ENCODE data around the gene EPHA3. TPM values are rescaled to one million over a fixed set of nuclear protein-coding genes. Genes with fewer than 3 reads are reported as not detected.

Gene EPHA3
- total and polyA plus RNA-seq, 2 of the 4 experiments (the other 2 are of a cell fraction): 0.10 to 0.18 TPM

DNA sequence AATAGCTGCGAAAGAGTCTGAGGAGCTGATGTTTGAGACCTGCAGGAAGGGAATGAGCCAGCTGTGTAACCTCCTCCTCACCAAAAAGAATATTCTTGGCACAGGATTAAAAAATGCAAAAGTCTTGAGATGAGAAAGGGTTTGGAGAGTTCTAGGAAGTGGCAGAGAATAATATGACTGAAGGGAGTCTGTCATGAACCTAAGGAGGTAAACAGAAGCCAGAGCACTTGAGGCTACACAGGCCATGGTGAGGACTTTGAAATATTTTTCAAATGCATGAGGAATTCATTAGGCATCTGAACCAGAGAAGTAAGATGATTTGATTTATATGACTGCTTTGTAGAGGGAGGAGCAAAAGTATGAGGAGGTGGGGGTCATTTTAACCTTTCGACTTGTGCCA is 347.8 kb downstream of the EPHA3 start:
- Histone ChIP-seq H3K18ac (ENCODE audit: low read depth, low read length) (no peak overlapping the region), H3K79me1 (ENCODE audit: low read depth in 1 of 2, low read length in 2 of 2) (no peaks in the 10 kb centered on the region), H4K20me1 (ENCODE audit: insufficient read depth, low read length) (no peaks in the 10 kb centered on the region), H2BK15ac (ENCODE audit: low read depth, low read length) (no peak overlapping the region), H3K4me3 (ENCODE audit: insufficient read depth, low read depth, low read length) (no peak overlapping the region), H3K4me1 (ENCODE audit: control insufficient read depth, insufficient read depth, low read length) (no peaks in the 10 kb centered on the region), H2AFZ (replicated peaks; ENCODE audit: low read length, poor library complexity) (no peak overlapping the region), H2AK5ac (ENCODE audit: low read depth, low read length) (no peak overlapping the region), H3K36me3 (ENCODE audit: control insufficient read depth, insufficient read depth, low read length) (no peaks in the 10 kb centered on the region), H3K9me1 (ENCODE audit: insufficient read depth, low read length) (no peaks in the 10 kb centered on the region), H2BK120ac (ENCODE audit: low read depth, low read length) (no peak overlapping the region), H3K23ac (ENCODE audit: low read depth, low read length) (no peak overlapping the region), H3K9ac (ENCODE audit: low read depth, low read length) (no peak overlapping the region), H3K27me3 (ENCODE audit: control insufficient read depth, insufficient read depth, low read length) (no peaks in the 10 kb centered on the region), H2BK5ac (ENCODE audit: low read depth, low read length, poor library complexity, severe bottlenecking) (no peak overlapping the region), H3K14ac (replicated peaks; ENCODE audit: low read depth, low read length) (no peak overlapping the region), H3K4me2 (ENCODE audit: low read depth, low read length) (no peak overlapping the region), H3K4ac (ENCODE audit: low read depth, low read length) (no peak overlapping the region), H4K91ac (ENCODE audit: insufficient read depth, low read depth, low read length) (no peak overlapping the region), H3K27ac (ENCODE audit: insufficient read depth, low read length) (no peak overlapping the region), H4K8ac (ENCODE audit: low read depth in 2 of 2, low read length in 2 of 2) (no peak overlapping the region), H3K56ac (ENCODE audit: extremely low read depth, insufficient read depth, low read length) (no peak overlapping the region), H4K5ac (ENCODE audit: low read depth, low read length) (no peak overlapping the region), H3K9me3 (ENCODE audit: control insufficient read depth, insufficient read depth, low read length) (no peaks in the 10 kb centered on the region), H2BK20ac (ENCODE audit: low read depth, low read length) (no peak overlapping the region), H2AK9ac (replicated peaks; ENCODE audit: low read depth, low read length, poor library complexity) (no peak overlapping the region)
- dilution Hi-C loops (cut with HindIII; ENCODE audit: low sequenced_read_pairs, unreplicated experiment) (no loop called here), intact Hi-C loops (cut with micrococcal nuclease) (no loop called here), in situ Hi-C loops (cut with MboI; ENCODE audit: low sequenced_read_pairs) (no loop called here)
- no peak for TF ChIP-seq MAFK (IDR thresholded peaks at IDR 0.05; ENCODE audit: low read depth, low read length)
- no peak for TF ChIP-seq FOS (IDR thresholded peaks at IDR 0.05; ENCODE audit: low read depth, low read length)
- TF ChIP-seq, protein P1, sequence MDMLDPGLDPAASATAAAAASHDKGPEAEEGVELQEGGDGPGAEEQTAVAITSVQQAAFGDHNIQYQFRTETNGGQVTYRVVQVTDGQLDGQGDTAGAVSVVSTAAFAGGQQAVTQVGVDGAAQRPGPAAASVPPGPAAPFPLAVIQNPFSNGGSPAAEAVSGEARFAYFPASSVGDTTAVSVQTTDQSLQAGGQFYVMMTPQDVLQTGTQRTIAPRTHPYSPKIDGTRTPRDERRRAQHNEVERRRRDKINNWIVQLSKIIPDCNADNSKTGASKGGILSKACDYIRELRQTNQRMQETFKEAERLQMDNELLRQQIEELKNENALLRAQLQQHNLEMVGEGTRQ (IDR thresholded peaks at IDR 0.05; ENCODE audit: low read depth, low read length): no peak
- TF ChIP-seq RCOR1 (IDR thresholded peaks at IDR 0.05; ENCODE audit: insufficient replicate concordance, low read length): no peak
- TF ChIP-seq CHD1 (IDR thresholded peaks at IDR 0.05; ENCODE audit: low read depth, low read length): no peak
- TF ChIP-seq RAD21 (IDR thresholded peaks at IDR 0.05; ENCODE audit: low read length): no peak
- TF ChIP-seq MAZ (IDR thresholded peaks at IDR 0.05; ENCODE audit: borderline replicate concordance, low read depth, low read length): no peak
- POLR2A ChIA-PET (ENCODE audit: unreplicated experiment): no interaction called here
- no peak for ATAC-seq (ENCODE audit: low read depth)
- CTCF ChIA-PET: no interaction called here
- no CpG with 5 or more reads among the region's 2 CpGs for WGBS, 2 experiments (ENCODE audit: extremely low coverage in 2 of 2, insufficient read length in 1 of 2)
- DNase-seq: no peak
- no TSS peak for BruUV-seq (replicated peaks)
